ENCODE data around the gene POU6F2. TPM values are rescaled to one million over a fixed set of nuclear protein-coding genes. Genes with fewer than 3 reads are reported as not detected.

Gene POU6F2
- total RNA-seq, 4 donors from 2014 or later = not detected

DNA sequence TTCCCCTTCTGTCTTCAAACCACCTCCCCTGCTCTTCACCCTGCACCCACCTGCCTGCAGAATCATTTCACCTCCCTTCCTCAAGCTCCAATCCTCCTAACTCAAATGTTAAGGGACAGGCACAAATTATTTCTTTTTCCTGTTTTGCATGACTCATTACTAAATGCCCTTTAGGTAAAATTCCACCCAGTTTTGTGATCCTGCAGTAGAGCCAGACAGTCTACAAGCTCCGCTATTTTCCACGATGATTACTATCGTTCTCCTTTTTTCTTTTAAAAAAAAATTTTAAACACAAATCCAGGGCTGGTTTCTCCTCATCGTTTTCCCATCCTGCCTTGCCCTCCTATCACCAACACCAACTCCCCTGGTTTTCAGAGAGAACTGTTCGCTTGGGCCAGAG lies 401.7 kb downstream of the POU6F2 start:
- no peak for DNase-seq (ENCODE audit: low spot score in 2 of 2)
- H3K36me3 ChIP-seq = no peaks in the 10 kb centered on the region
- TF ChIP-seq EP300 (IDR thresholded peaks at IDR 0.05) (no peak), POLR2A (IDR thresholded peaks at IDR 0.05) (no peak), POLR2AphosphoS5 (IDR thresholded peaks at IDR 0.05) (no peak)
- TF ChIP-seq, protein P1, sequence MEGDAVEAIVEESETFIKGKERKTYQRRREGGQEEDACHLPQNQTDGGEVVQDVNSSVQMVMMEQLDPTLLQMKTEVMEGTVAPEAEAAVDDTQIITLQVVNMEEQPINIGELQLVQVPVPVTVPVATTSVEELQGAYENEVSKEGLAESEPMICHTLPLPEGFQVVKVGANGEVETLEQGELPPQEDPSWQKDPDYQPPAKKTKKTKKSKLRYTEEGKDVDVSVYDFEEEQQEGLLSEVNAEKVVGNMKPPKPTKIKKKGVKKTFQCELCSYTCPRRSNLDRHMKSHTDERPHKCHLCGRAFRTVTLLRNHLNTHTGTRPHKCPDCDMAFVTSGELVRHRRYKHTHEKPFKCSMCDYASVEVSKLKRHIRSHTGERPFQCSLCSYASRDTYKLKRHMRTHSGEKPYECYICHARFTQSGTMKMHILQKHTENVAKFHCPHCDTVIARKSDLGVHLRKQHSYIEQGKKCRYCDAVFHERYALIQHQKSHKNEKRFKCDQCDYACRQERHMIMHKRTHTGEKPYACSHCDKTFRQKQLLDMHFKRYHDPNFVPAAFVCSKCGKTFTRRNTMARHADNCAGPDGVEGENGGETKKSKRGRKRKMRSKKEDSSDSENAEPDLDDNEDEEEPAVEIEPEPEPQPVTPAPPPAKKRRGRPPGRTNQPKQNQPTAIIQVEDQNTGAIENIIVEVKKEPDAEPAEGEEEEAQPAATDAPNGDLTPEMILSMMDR (IDR thresholded peaks at IDR 0.05) = no peak
- no peaks in the 10 kb centered on the region for H3K27me3 ChIP-seq
- H3K27ac ChIP-seq = no peak overlapping the region
- H3K4me3 ChIP-seq = no peak overlapping the region
- no peaks in the 10 kb centered on the region for H3K4me1 ChIP-seq
- H3K9me3 ChIP-seq = no peaks in the 10 kb centered on the region
- 54% methylated on average over 5 of the region's 5 CpGs for WGBS

DNA sequence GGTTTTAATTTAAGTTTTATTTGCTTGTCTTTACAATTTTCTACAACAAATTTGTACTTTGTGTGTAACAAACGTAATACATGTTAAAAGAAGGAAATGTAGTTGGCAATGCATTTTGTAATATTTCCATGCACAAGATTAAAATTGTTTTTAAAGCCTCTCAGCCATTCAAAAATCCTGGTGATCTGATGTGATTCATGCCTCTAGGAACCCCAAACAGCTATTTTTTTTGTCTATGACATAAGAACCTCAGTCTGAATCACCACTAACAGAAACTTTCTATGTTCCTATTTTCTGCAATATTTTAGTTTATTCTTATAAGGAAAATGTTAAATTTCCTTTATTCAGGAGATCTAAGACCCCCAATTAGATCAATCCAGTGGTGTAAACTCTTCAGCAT lies 405.4 kb downstream of the POU6F2 start:
- H3K27ac ChIP-seq = no peak overlapping the region
- WGBS = 57% methylated on average over 1 of the region's 1 CpG
- DNase-seq (ENCODE audit: low spot score in 2 of 2) = no peak
- no peak for TF ChIP-seq POLR2A (IDR thresholded peaks at IDR 0.05)
- TF ChIP-seq, protein P1 (IDR thresholded peaks at IDR 0.05) = no peak
- no peak for TF ChIP-seq POLR2AphosphoS5 (IDR thresholded peaks at IDR 0.05)
- no peak for TF ChIP-seq EP300 (IDR thresholded peaks at IDR 0.05)
- H3K36me3 ChIP-seq = no peaks in the 10 kb centered on the region
- peaks cover 6% of the 10 kb centered on the region for H3K27me3 ChIP-seq
- no peaks in the 10 kb centered on the region for H3K9me3 ChIP-seq
- no peaks in the 10 kb centered on the region for H3K4me1 ChIP-seq
- H3K4me3 ChIP-seq = no peak overlapping the region

DNA sequence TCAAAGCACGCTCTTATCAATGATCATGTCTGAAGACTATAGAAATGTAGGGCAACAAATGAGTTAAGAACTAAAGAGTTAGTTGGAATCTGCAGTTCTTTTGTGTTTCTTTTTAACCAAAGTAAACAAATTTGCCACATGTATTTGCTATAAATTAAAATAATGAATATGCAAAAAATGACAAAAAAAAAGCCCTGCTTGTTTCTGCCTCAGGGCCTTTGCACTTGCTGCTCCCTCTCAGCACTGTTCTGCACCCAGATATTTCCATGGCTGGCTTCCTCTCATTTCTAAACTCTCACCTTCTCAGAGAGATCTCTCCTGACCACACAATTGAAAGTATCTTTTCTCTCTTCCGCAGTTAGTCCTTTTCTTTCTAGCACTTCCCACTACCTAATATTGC lies 406.7 kb downstream of the POU6F2 start:
- WGBS = 86% methylated on average over 2 of the region's 2 CpGs
- peaks cover 6% of the 10 kb centered on the region for H3K27me3 ChIP-seq
- TF ChIP-seq, protein P1 (IDR thresholded peaks at IDR 0.05) = no peak
- no peak for TF ChIP-seq EP300 (IDR thresholded peaks at IDR 0.05)
- no peak for TF ChIP-seq POLR2AphosphoS5 (IDR thresholded peaks at IDR 0.05)
- TF ChIP-seq POLR2A (IDR thresholded peaks at IDR 0.05) = no peak
- H3K36me3 ChIP-seq = no peaks in the 10 kb centered on the region
- H3K4me3 ChIP-seq = no peak overlapping the region
- no peaks in the 10 kb centered on the region for H3K9me3 ChIP-seq
- no peak overlapping the region for H3K27ac ChIP-seq
- H3K4me1 ChIP-seq = no peaks in the 10 kb centered on the region
- no peak for DNase-seq (ENCODE audit: low spot score in 2 of 2)

DNA sequence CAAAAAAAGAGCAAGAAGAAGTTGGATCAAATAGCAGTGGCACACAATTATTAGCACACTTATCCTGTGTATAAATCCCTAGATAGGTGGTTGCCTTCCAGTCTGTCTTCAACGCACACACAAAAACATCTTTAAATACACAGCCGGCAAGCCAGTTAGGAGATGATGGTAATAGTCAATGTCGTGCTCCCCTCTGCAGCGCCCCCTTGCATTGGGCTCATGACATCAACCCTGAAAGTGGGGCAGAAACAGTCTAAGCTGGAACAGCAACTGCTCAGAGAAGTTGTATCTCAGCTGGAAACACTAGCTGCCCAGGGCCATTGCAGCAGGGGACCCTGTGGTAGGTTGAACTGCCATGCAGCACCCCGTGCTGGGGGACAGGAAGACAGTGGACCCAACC lies 409.0 kb downstream of the POU6F2 start:
- no peaks in the 10 kb centered on the region for H3K36me3 ChIP-seq
- no peak overlapping the region for H3K4me3 ChIP-seq
- 73% methylated on average over 5 of the region's 5 CpGs for WGBS
- DNase-seq (ENCODE audit: low spot score in 2 of 2) = no peak
- H3K4me1 ChIP-seq = no peaks in the 10 kb centered on the region
- H3K9me3 ChIP-seq = no peaks in the 10 kb centered on the region
- H3K27ac ChIP-seq = no peak overlapping the region
- H3K27me3 ChIP-seq = peaks cover 9% of the 10 kb centered on the region
- no peak for TF ChIP-seq EP300 (IDR thresholded peaks at IDR 0.05)

DNA sequence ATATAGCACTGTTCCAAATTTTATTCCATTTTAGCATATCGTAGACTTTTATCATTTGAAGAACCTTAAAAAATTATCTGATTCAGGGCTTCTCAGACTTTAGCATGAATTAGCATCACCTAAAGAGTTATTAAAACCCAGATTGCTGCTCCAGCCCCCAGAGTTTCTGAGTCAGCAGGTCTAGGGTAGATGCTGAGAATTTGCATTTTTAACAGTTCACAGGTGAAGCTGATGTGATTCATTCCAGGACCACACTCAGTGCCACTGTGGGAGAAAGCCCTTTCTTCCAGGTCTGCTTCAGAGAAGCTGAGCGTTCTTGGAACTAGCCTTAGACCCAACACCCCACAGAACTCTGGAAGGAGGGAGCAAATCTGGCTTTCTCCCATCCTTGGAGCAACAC lies 414.4 kb downstream of the POU6F2 start:
- no peaks in the 10 kb centered on the region for H3K36me3 ChIP-seq
- TF ChIP-seq, protein P1 (IDR thresholded peaks at IDR 0.05) = no peak
- TF ChIP-seq POLR2AphosphoS5 (IDR thresholded peaks at IDR 0.05) (no peak), EP300 (IDR thresholded peaks at IDR 0.05) (no peak), POLR2A (IDR thresholded peaks at IDR 0.05) (no peak)
- WGBS = 89% methylated on average over 1 of the region's 2 CpGs

DNA sequence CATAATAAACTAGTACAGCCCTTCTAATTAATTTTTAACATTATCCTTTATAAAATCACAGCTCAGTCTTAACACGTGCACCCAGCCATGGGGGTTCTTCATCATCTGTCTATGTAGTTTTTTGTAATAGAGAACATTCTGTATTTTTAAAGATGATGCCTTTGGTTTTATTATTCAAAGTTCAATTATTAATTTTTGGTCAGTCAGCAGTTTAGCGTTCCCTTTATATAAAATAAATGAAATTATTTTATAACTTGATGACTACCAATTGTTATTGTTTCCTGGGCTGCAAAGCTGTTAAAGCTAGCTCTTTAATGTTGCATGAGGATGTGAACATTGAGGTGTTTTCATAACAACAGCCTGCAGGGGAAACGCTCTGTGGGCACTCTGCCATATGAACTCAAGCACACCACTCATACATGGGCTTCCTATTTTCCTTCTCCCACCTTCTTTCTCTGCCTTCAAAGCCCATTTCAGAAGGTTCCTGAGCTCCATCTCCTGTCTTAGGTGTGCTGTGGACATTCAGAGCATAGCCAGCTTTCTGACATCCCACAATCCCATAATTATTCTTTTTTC lies 416.5 kb downstream of the POU6F2 start:
- no peak for DNase-seq (ENCODE audit: low spot score in 2 of 2)
- H3K27ac ChIP-seq = no peak overlapping the region
- no peaks in the 10 kb centered on the region for H3K4me1 ChIP-seq
- no peaks in the 10 kb centered on the region for H3K36me3 ChIP-seq
- 47% methylated on average over 3 of the region's 3 CpGs for WGBS
- no peak overlapping the region for H3K4me3 ChIP-seq
- no peak for TF ChIP-seq POLR2AphosphoS5 (IDR thresholded peaks at IDR 0.05)
- no peaks in the 10 kb centered on the region for H3K9me3 ChIP-seq
- H3K27me3 ChIP-seq = peaks cover 11% of the 10 kb centered on the region

More for the DNA sequence above, 414.4 kb downstream of the POU6F2 start:
- no peak for DNase-seq (ENCODE audit: low spot score in 2 of 2)
- Histone ChIP-seq H3K4me3 (no peak overlapping the region), H3K9me3 (no peaks in the 10 kb centered on the region), H3K27ac (no peak overlapping the region), H3K4me1 (no peaks in the 10 kb centered on the region), H3K27me3 (peaks cover 11% of the 10 kb centered on the region)

All from suprapubic skin (tissue), 4 donors.